ENCODE measurements around the gene CLEC1B.
"Not testable (repeated sequence)": the region's sequence is repeated elsewhere in the genome, so short reads cannot be mapped to it uniquely, and the experiment has no call there.

- not testable (repeated sequence) for TF ChIP-seq CTCF (IDR thresholded peaks at IDR 0.05); POLR2AphosphoS5 (IDR thresholded peaks at IDR 0.05; ENCODE audit: low read depth, low read length); REST (IDR thresholded peaks at IDR 0.05; ENCODE audit: insufficient read depth in 1 of 2, low read depth in 2 of 2, low read length in 1 of 2); TCF7L2 (IDR thresholded peaks at IDR 0.05; ENCODE audit: low read depth, low read length); SIN3A (IDR thresholded peaks at IDR 0.05; ENCODE audit: borderline replicate concordance, insufficient read depth, low read depth, low read length)
These were observed 24.2 kb downstream of the CLEC1B start for GRCh38 chr12:9974731-9975130.
